Effector memory CD4-positive, alpha-beta T cell (primary cell): ENCODE measurements around the gene CRHR2.
"Not testable (repeated sequence)": the region's sequence is repeated elsewhere in the genome, so short reads cannot be mapped to it uniquely, and the experiment has no call there.

Experiments
- DNase-seq, 3 donors: peaks; one replicate each; pipeline ENCODE4 v3.0.0-alpha.2; 2020
- H3K27ac ChIP-seq: 2 replicates; pipeline ENCODE4 v1.7.0; 2013; ENCODE audit warnings: mild to moderate bottlenecking, low read length, moderate library complexity; ENCODE audit not compliant: insufficient read depth, poor library complexity, severe bottlenecking
- H3K27me3 ChIP-seq: replicated peaks from 2 replicates; pipeline ENCODE4 v1.7.0; 2013; ENCODE audit warnings: mild to moderate bottlenecking, low read length; ENCODE audit not compliant: insufficient read depth, control insufficient read depth, poor library complexity, severe bottlenecking
- H3K36me3 ChIP-seq: 2 replicates; pipeline ENCODE4 v1.7.0; 2013; ENCODE audit warnings: mild to moderate bottlenecking, low read length, moderate library complexity; ENCODE audit not compliant: control insufficient read depth, insufficient read depth
- H3K4me1 ChIP-seq: 2 replicates; pipeline ENCODE4 v1.7.0; 2013; ENCODE audit warnings: low read length, mild to moderate bottlenecking; ENCODE audit not compliant: control insufficient read depth, insufficient read depth, poor library complexity, severe bottlenecking
- H3K4me3 ChIP-seq: 2 replicates; pipeline ENCODE4 v1.7.0; 2013; ENCODE audit warnings: low read length, low read depth, mild to moderate bottlenecking; ENCODE audit not compliant: insufficient read depth, poor library complexity, severe bottlenecking
- H3K9me3 ChIP-seq: 2 replicates; pipeline ENCODE4 v1.7.0; 2013; ENCODE audit warnings: mild to moderate bottlenecking, low read length, moderate library complexity; ENCODE audit not compliant: control insufficient read depth

CRHR2 gene

DNA sequence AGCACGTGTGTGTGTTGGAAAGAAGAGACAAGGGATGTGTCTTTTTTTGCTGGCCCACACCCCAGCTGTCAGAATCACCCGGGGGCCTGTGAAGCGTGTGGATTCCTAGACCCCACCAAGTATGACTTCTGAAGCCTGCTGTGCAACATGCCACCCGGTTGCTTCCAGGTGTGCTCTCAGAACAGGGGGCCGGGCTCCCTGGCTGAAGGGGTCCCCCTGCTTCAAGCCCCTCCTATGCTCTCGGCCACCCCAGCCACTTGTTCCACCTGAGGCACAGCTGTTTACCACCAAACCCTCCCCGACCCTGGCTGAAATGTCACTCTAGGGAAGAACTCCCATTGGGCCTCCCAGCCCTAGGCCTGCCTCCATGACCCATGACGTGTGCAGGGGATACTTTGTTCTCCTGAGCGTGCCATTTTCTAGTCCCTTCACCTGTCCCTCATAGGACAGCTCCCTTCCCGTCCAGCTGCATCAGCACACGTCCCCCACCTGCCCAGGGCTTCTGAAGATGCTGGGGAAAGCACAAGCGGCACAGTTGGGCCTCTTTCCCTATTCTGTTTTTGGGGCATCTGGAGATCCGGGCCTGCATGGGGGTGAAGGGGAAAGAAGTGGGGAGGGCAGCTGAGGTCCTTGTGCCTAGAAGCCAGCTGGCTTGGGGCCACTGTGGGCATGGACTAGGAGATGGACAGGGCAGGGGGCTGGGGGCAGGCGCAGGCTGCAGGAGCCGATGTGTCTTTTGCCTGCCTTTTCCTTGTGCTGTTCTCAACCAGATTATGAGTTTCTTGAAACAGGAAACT lies 33.3 kb downstream of the CRHR2 start:
- Histone ChIP-seq H3K27ac (no peak overlapping the region), H3K27me3 (no peaks in the 10 kb centered on the region), H3K4me1 (no peaks in the 10 kb centered on the region), H3K9me3 (no peaks in the 10 kb centered on the region), H3K4me3 (no peak overlapping the region), H3K36me3 (no peaks in the 10 kb centered on the region)
- DNase-seq, result no peak

DNA sequence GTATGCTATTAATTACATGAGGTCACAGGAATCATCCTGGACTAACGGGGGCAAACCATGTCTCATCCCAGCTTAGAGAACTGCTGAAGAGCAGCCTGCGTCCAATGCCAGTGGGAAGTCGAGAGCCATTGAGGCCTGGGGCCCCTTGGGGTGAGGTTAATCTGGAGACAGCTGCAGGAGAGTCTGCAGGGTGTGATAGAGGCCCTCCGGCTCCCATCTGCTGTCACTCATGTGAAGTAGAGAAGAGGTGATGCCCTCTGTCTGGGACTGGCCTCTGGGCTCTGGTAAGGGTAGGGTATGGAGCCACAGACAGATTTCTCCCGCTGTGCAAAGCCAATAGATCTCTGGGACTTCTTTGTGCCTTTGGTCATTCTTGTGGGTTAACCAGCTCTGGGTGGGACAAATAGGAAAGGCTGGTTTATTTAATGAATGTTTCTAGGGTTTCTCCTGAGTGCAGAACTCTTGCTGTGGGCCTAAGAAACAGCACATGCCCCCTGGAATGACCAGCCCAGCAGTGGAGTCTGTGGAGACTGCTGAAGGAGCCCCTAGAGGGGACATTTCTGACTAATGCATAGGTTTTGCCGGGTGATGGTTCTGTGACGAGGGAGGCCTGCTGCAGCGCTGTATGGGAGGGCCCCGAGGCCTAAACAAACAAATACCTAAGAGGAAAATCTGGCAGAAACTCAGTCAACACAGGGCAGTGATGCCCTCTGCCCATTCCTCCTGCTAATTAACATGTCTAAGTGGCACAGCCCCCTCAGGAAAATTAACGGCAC lies 34.5 kb downstream of the CRHR2 start:
- H3K4me3 ChIP-seq, result no peak overlapping the region
- DNase-seq, result no peak
- no peaks in the 10 kb centered on the region for H3K36me3 ChIP-seq
- no peaks in the 10 kb centered on the region for H3K27me3 ChIP-seq
- H3K4me1 ChIP-seq, result no peaks in the 10 kb centered on the region
- H3K9me3 ChIP-seq, result no peaks in the 10 kb centered on the region
- no peak overlapping the region for H3K27ac ChIP-seq

DNA sequence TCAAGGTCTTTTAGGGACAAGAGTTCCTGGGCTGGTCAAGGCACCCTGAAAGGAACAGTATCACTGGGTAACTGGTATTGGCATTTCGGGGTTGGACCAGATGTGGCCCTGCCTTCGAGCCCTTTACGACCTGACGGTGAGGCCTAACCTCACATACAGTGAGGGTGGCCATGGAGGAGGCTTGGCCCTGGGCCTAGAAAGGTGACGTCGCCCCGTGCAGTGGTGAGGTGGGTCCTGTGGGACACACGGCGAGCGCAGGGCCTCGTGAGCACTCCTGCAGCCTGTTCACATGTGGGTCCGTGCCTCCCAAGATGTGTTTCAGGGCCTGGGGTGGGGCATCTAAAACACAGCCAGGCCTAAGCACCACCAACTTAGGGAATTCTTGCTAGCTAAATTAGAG lies 36.1 kb downstream of the CRHR2 start:
- Histone ChIP-seq H3K27me3 (no peaks in the 10 kb centered on the region), H3K4me3 (no peak overlapping the region), H3K9me3 (no peaks in the 10 kb centered on the region), H3K36me3 (no peaks in the 10 kb centered on the region), H3K27ac (no peak overlapping the region), H3K4me1 (no peaks in the 10 kb centered on the region)
- no peak for DNase-seq

DNA sequence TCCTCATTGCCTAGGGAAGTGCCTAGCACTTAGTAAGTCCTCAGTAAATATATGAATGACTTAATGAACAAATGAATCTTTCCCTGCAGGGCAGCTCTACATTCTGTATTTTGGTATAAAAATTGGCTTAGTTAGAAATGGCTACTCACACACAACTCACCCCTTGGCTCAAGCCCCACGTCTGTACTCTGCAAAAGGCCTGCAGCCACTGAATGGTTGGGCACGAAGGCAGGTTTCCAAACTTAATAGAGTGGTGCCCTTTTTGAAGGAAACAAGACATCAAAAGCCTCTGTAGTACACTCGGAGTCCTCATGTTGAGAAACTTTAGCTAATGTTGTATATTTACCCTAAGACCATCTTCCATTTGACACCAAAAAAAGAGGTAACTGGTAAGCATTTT lies 36.6 kb downstream of the CRHR2 start:
- Histone ChIP-seq H3K36me3 (no peaks in the 10 kb centered on the region), H3K4me1 (no peaks in the 10 kb centered on the region), H3K27ac (no peak overlapping the region), H3K27me3 (no peaks in the 10 kb centered on the region), H3K9me3 (no peaks in the 10 kb centered on the region), H3K4me3 (no peak overlapping the region)
- DNase-seq, result no peak

DNA sequence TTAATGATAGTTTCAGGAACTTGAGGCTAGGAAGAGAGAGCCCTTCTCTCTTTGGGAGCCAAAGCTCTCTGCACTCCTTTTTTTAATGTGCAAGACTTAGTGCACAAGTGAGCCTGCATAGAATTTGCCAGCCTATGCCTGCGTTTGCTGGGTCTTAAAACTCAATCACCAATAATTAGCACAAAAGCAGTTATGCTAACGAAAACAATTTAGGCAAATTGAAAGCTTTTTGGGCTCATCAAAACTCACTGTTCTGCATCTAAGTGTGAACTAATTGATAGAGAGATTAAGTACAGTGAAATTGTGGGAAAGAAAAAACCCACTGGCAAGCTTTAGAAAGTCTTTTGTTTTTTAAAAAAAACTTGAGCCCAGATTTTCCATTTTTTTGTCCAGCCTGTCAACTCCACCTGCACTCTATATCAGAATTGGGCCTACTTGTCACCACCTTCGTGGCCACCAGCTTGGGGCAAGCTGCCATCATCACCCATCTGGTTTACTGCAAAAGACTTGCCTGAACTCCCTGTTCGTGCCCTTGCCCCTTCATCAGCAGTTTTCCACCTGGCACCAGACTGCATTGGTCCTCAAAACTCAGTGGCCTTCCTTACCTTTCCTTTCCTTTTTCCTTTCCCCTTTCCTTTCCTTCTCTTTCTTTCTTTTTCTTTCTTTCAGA lies 37.8 kb downstream of the CRHR2 start:
- DNase-seq, result no peak
- no peaks in the 10 kb centered on the region for H3K4me1 ChIP-seq
- no peak overlapping the region for H3K4me3 ChIP-seq
- no peak overlapping the region for H3K27ac ChIP-seq
- no peaks in the 10 kb centered on the region for H3K9me3 ChIP-seq
- no peaks in the 10 kb centered on the region for H3K36me3 ChIP-seq
- H3K27me3 ChIP-seq, result no peaks in the 10 kb centered on the region

DNA sequence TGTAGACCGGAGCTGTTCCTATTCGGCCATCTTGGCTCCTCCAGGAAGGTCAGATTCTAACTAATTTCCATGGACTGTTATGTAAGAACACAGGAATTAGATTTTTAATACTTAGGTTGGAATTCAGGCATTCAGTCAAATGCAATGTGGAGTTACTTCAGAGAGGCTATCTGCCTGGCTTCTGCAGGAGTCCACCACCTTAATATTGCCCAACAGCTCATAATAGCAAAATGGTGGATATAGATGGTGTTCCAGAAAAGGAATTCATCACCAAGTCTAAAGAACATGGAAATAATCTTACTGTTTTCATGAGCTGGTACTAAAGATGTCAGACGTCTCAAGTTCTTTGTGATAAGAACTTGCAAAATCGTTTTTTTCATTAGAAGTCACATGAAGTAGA lies 39.5 kb downstream of the CRHR2 start:
- Histone ChIP-seq H3K36me3 (no peaks in the 10 kb centered on the region), H3K27me3 (no peaks in the 10 kb centered on the region), H3K27ac (no peak overlapping the region), H3K9me3 (no peaks in the 10 kb centered on the region), H3K4me1 (no peaks in the 10 kb centered on the region), H3K4me3 (no peak overlapping the region)
- DNase-seq, result no peak

DNA sequence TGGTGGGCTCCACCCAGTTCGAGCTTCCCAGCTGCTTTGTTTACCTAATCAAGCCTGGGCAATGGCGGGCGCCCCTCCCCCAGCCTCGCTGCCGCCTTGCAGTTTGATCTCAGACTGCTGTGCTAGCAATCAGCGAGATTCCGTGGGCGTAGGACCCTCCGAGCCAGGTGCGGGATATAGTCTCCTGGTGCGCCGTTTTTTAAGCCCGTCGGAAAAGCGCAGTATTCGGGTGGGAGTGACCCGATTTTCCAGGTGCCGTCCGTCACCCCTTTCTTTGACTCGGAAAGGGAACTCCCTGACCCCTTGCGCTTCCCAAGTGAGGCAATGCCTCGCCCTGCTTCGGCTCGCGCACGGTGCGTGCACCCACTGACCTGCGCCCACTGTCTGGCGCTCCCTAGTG lies 39.9 kb downstream of the CRHR2 start:
- H3K9me3 ChIP-seq, H3K4me1 ChIP-seq, H3K27me3 ChIP-seq, H3K36me3 ChIP-seq, H3K4me3 ChIP-seq, DNase-seq, H3K27ac ChIP-seq: not testable (repeated sequence)

DNA sequence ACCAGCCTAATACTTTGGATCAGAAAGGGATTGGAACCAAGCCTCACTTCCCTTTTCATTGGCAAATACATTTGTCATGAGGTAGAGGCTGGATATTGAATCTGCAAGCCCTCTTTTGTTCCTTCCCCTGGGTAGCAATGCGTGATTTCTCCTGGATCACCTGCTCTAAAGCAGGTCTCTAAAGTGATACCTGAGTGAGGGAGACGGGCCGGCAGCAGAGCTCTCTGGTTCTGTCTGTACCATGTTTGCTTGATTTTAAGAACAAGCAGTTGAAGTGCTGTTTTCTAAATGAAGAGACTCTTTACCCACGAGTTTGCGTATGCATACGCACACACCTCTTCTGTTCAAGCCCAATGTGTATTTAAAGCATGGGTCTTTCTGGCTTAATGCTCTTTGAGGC lies 46.5 kb downstream of the CRHR2 start:
- no peak for DNase-seq
- Histone ChIP-seq H3K4me1 (no peaks in the 10 kb centered on the region), H3K36me3 (peaks cover 47% of the 10 kb centered on the region), H3K4me3 (no peak overlapping the region), H3K27me3 (no peaks in the 10 kb centered on the region), H3K27ac (no peak overlapping the region), H3K9me3 (no peaks in the 10 kb centered on the region)

DNA sequence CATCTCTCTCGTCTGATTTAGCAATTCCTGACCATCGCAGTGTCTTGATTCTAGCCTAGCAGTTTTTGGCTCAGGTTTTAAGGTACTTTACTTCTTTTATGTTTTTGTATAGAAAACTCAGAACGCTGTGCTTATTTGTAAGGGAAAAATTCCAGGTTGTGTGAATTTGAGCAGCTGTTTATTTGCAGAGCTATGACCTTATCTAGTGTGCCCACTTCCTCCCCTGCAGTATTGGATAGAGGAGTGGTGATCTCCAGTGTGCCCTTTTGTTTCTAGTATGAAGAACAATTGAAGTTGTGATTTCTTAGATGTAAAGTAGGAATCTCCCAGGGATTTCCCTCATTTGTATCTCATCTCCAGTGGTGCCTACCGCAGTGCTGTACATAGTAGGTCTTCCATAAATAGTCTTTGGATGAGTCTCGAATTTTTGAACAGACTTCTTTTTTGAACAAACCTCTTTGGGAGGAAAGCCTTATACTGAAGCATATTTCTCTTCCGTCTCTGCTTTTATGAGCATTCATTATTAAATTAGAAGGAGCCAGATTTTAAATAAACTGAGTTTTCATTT lies 47.5 kb downstream of the CRHR2 start:
- H3K27me3 ChIP-seq, result no peaks in the 10 kb centered on the region
- peaks cover 50% of the 10 kb centered on the region for H3K36me3 ChIP-seq
- no peaks in the 10 kb centered on the region for H3K9me3 ChIP-seq
- no peak for DNase-seq
- no peak overlapping the region for H3K27ac ChIP-seq
- no peaks in the 10 kb centered on the region for H3K4me1 ChIP-seq
- H3K4me3 ChIP-seq, result no peak overlapping the region
